Fibroblast of the aortic adventitia (primary cell): ENCODE measurements around the gene SLC25A4. TPM values are rescaled to one million over a fixed set of nuclear protein-coding genes. Genes with fewer than 3 reads are reported as not detected.

ENCODE experiments used
- DNase-seq: peaks from one replicate; pipeline ENCODE4 v3.0.0-alpha.2; 2010; ENCODE audit warnings: low read depth
- H3K4me3 ChIP-seq: 2 replicates; pipeline ENCODE4 v1.5.1; 2011; ENCODE audit warnings: low read depth, mild to moderate bottlenecking, control low read depth, low read length, moderate library complexity
- CTCF ChIP-seq: IDR thresholded peaks from 2 replicates; pipeline ENCODE4 v1.5.1; 2011; ENCODE audit warnings: mild to moderate bottlenecking, low read length, control low read depth, inconsistent platforms; ENCODE audit not compliant: insufficient read depth
- total RNA-seq: library from RNA; depleted of rRNA; stranded (reverse); fragments of >200 nt; gene quantifications from 2 replicates; pipeline ENCODE4 v1.2.3, GENCODE V29; 2012; ENCODE audit warnings: low replicate concordance

The SLC25A4 gene
- total RNA-seq = 4.3 and 10.8 TPM in 2 replicates

DNA sequence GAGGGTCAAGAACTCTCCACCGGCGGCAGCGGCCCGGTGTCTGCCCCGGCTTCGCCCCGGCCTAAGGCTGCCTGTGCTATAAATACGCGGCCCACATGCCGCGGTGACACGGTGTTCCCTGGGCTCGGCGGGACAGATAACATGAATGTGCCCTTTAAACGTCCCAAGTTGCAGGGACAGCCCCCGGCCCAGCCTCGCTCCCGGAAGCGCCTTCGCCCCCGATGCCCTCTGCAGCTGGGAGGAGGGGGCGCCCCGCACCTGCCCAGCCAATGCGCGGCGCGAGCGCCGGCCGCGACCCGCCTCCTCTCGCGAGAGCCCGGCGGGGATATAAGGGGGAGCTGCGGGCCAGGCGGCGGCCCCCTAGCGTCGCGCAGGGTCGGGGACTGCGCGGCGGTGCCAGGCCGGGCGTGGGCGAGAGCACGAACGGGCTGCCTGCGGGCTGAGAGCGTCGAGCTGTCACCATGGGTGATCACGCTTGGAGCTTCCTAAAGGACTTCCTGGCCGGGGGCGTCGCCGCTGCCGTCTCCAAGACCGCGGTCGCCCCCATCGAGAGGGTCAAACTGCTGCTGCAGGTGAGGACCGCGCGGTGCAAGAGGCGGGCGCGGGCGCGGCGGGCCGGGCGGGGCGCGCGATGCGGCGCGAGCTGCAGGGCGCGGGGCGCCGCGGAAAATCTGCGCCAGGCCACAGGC lies at the start of gene SLC25A4:
Gene SLC25A4, plus strand, starts transcription at position 355 of the 689 bp plus-strand sequence. Its CDS starts 107 bp downstream, at position 462.
- peak; percentile 53 for DNase-seq
- peak; percentile 28 for TF ChIP-seq CTCF
- H3K4me3 ChIP-seq = peak within 1 kb of the TSS; percentile 82

DNA sequence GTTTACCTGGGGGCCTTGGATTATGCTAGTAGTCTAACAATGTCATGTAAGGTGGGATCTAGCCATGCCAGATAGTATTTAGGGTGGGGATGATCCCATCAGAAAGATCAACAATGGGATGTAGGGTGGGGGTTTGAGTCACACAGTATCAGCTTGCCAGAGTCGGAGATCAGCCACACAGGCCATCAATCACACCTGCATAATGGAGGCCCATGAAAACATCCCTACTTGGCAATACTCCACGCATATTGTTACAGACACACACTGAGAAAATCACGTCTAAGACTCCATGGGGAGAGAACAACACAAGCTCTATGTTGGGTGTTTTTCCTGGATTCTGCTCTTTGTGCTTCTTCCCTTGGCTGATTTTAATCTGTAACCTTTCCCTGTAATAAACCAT lies 49.5 kb upstream of the SLC25A4 start:
- H3K4me3 ChIP-seq = no peak overlapping the region
- no peak for DNase-seq
- no peak for TF ChIP-seq CTCF

DNA sequence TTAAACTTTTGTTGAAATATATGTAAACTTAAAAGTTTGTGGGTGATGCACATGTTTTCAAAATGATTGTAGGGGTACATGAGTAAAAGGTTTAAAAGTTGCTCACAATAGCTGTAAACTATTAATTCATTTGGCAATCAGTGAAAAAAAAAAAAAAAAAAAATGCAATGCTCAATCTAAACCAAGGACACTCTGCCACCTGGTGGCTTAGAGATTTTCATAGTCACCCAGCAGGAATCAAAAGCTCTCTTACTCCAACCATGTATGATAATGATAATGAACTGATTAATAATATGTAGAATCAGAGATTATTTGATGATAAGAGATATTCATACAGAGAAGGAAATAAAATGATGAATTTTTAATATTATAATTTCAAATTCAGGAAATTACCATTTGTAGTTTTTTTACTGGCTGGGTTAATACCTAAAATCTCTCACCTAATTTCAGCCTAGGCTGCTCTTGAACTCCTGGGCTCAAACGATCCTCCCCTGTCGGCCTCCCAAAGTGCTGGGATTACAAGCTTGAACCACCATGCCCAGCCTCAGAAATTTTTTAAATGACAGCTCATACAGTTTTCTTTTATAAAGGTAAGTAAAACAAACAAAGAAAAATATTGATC lies 46.9 kb upstream of the SLC25A4 start:
- H3K4me3 ChIP-seq = no peak overlapping the region
- DNase-seq = peak; percentile 69
- TF ChIP-seq CTCF = peak; percentile 65

GRCh38 chr4:185098474-185098873 lies 44.6 kb upstream of the SLC25A4 start:
- no peak for DNase-seq
- no peak overlapping the region for H3K4me3 ChIP-seq
- TF ChIP-seq CTCF = no peak

DNA sequence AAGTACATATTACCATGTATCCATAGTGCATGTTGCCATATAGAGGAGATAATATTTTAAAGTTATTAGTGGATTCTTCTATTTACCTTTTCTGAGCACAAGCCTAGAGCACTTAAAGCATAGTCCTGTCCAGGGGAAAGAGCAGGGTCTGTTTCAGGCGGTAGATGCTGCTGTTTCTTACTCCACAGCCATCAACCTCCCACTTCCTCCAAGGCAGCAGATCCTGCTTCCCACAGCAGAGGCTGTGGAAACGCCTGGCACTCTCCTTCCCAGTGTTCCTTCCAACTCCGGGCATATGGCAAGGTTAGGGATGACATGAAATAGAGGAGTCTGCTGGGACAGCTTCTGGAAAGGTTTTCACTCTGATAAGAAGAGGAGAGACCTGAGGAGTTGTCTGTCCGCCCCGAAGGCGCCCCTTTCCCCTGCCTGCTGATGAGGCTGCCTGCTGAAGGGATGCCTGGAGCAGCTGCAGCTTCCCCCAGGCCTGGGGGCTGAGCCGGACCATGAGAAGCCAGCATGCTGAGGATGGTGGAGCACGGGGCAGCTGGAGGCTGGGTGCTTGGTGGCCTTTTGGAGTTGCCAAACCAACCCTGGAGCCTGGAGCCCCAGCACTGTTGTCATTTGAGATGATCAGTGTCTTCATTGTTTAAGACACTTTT lies 43.9 kb upstream of the SLC25A4 start:
- H3K4me3 ChIP-seq = no peak overlapping the region
- DNase-seq = no peak
- no peak for TF ChIP-seq CTCF

DNA sequence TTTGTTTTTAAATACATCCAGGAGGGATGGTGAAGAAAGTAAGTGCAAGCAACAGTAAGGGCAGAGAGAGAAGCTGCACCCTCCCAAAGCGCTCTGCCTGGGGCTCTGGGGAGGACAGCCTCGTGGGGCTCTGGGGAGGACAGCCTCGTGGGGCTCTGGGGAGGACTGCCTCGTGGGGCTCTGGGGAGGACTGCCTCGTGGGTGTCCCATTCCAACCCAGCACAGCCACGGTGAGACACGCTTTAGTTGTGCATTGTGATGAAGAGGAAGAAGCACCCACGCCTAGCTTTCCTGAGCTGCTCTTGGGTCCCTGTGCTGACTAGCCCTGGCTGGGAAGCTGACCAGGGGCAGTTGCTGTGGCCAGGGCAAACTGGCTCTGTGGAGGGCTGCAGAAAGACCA lies 43.1 kb upstream of the SLC25A4 start:
- TF ChIP-seq CTCF = no peak
- H3K4me3 ChIP-seq = no peak overlapping the region
- DNase-seq = no peak
